SK-N-SH (cell line): ENCODE data around the gene CASP4. TPM values are rescaled to one million over a fixed set of nuclear protein-coding genes. Genes with fewer than 3 reads are reported as not detected.

Source experiments
- CTCF ChIA-PET: fragments of 300-600, 350-600 bp; formaldehyde crosslinking; extraction: SDS; loops from one replicate; lab custom pipeline; 2021; lab: Yijun Ruan, JAX
- POLR2A ChIA-PET: fragments of 350-600 bp; sonication (Branson Sonifier 250); formaldehyde crosslinking; extraction: SDS; loops from one replicate; lab custom pipeline; 2020; ENCODE audit warnings: antibody characterized with exemption, inconsistent platforms; lab: Yijun Ruan, JAX
- DNase-seq: peaks from one replicate; pipeline ENCODE4 v3.0.0; 2012
- H2AFZ ChIP-seq: fragments of 200-600 bp; sonication (generic); 2 replicates; pipeline ENCODE4 v1.8.1; 2016; ENCODE audit warnings: antibody characterized with exemption, mild to moderate bottlenecking, low read depth
- H3F3A ChIP-seq: fragments of 200-600 bp; sonication (generic); replicated peaks from 2 replicates; pipeline ENCODE3; 2016; ENCODE audit warnings: antibody characterized with exemption, mild to moderate bottlenecking; ENCODE audit not compliant: insufficient read depth
- H3K27ac ChIP-seq, 2 experiments: fragments of 200-500 bp in 1 of 2; fragments of 200-600 bp in 1 of 2; sonication (Bioruptor generic) in 1 of 2; sonication (generic), shearing (Covaris generic) in 1 of 2; 2 replicates each; pipeline versions ENCODE4 v1.5.1 to v1.6.1; 2014 to 2016; ENCODE audit warnings: low read depth in 2 of 2, inconsistent platforms in 1 of 2, low read length in 1 of 2, mild to moderate bottlenecking in 1 of 2, mixed read lengths in 1 of 2
- H3K27me3 ChIP-seq: fragments of 200-600 bp; sonication (generic), shearing (Covaris generic); 2 replicates; pipeline ENCODE4 v1.6.1; 2016; ENCODE audit warnings: mixed run types; ENCODE audit not compliant: insufficient read depth
- H3K36me3 ChIP-seq, 2 experiments: fragments of 200-500 bp in 1 of 2; fragments of 200-600 bp in 1 of 2; sonication (Bioruptor generic) in 1 of 2; sonication (generic) in 1 of 2; replicated peaks in 1 of 2; 2 replicates each; pipeline versions ENCODE3 to v1.5.1; 2014 to 2016; ENCODE audit warnings: low read length in 1 of 2, mild to moderate bottlenecking in 1 of 2; ENCODE audit not compliant: insufficient read depth in 2 of 2, control insufficient read depth in 1 of 2
- H3K4me1 ChIP-seq, 2 experiments: fragments of 200-500 bp in 1 of 2; fragments of 200-600 bp in 1 of 2; sonication (Bioruptor generic) in 1 of 2; sonication (generic), shearing (Covaris generic) in 1 of 2; 2 replicates each; pipeline versions ENCODE4 v1.5.1 to v1.6.1; 2014 to 2016; ENCODE audit warnings: low read depth in 1 of 2, low read length in 1 of 2, mixed run types in 1 of 2; ENCODE audit not compliant: insufficient read depth in 2 of 2, control insufficient read depth in 1 of 2
- H3K4me2 ChIP-seq: fragments of 200-600 bp; sonication (generic), shearing (Covaris generic); 2 replicates; pipeline ENCODE4 v1.6.1; 2017; ENCODE audit warnings: mixed run types
- H3K4me3 ChIP-seq, 2 experiments: fragments of 200-500 bp in 1 of 2; fragments of 200-600 bp in 1 of 2; sonication (Bioruptor generic) in 1 of 2; sonication (generic), shearing (Covaris generic) in 1 of 2; 2 replicates each; pipeline versions ENCODE4 v1.5.1 to v1.8.1; 2014 to 2016; ENCODE audit warnings: low read depth in 2 of 2, inconsistent platforms in 1 of 2, low read length in 1 of 2, mild to moderate bottlenecking in 1 of 2, mixed read lengths in 1 of 2, moderate library complexity in 1 of 2
- H3K79me2 ChIP-seq: fragments of 200-600 bp; sonication (generic); 2 replicates; pipeline ENCODE4 v1.8.1; 2017; ENCODE audit warnings: mild to moderate bottlenecking; ENCODE audit not compliant: insufficient read depth
- H3K9ac ChIP-seq: fragments of 200-600 bp; sonication (generic); 2 replicates; pipeline ENCODE4 v1.6.1; 2017; ENCODE audit warnings: mixed run types
- H3K9me2 ChIP-seq: fragments of 200-600 bp; sonication (generic); 2 replicates; pipeline ENCODE4 v1.6.1; 2017; ENCODE audit warnings: mixed run types
- H3K9me3 ChIP-seq: fragments of 200-600 bp; sonication (generic); 2 replicates; pipeline ENCODE4 v1.6.1; 2017; ENCODE audit warnings: mixed run types, mild to moderate bottlenecking, moderate library complexity
- H4K20me1 ChIP-seq: fragments of 200-600 bp; sonication (generic); 2 replicates; pipeline ENCODE4 v1.6.1; 2017; ENCODE audit warnings: mild to moderate bottlenecking, mixed run types; ENCODE audit not compliant: insufficient read depth
- CHD2 ChIP-seq: fragments of 150-350 bp; IDR thresholded peaks from 2 replicates; pipeline ENCODE4 v1.6.1; 2018; ENCODE audit warnings: low read length; ENCODE audit not compliant: partially characterized antibody
- EP300 ChIP-seq, 2 experiments: IDR thresholded peaks; 2 replicates each; pipeline versions ENCODE4 v1.4.0 to v1.6.1; 2012; ENCODE audit warnings: borderline replicate concordance in 1 of 2, low read depth in 1 of 2, low read length in 1 of 2
- GATA2 ChIP-seq: sonication (generic); formaldehyde crosslinking; IDR thresholded peaks from 2 replicates; pipeline ENCODE4 v1.5.0; 2020; ENCODE audit warnings: mild to moderate bottlenecking, missing genetic modification reagents
- JUND ChIP-seq: IDR thresholded peaks from 2 replicates; pipeline ENCODE4 v1.4.0; 2012
- MXI1 ChIP-seq: IDR thresholded peaks from 2 replicates; pipeline ENCODE4 v1.6.1; 2012; ENCODE audit warnings: mild to moderate bottlenecking, low read depth, low read length, improper control_type of control experiment
- NFIC ChIP-seq: IDR thresholded peaks from 2 replicates; pipeline ENCODE4 v1.4.0; 2012; ENCODE audit warnings: borderline replicate concordance
- POLR2AphosphoS5 ChIP-seq: IDR thresholded peaks from 2 replicates; pipeline ENCODE4 v1.6.1; 2012; ENCODE audit warnings: low read depth, low read length
- RAD21 ChIP-seq: IDR thresholded peaks from 2 replicates; pipeline ENCODE4 v1.6.1; 2012; ENCODE audit warnings: mild to moderate bottlenecking, low read length
- RCOR1 ChIP-seq: fragments of 150-350 bp; IDR thresholded peaks from 2 replicates; pipeline ENCODE4 v1.6.1; 2017; ENCODE audit warnings: antibody characterized with exemption, low read length
- RFX5 ChIP-seq: IDR thresholded peaks from 2 replicates; pipeline ENCODE4 v1.6.1; 2012; ENCODE audit warnings: mild to moderate bottlenecking, improper control_type of control experiment, low read length
- RXRA ChIP-seq: IDR thresholded peaks from 2 replicates; pipeline ENCODE4 v1.4.0; 2012; ENCODE audit warnings: low read depth, mild to moderate bottlenecking, borderline replicate concordance
- SMC3 ChIP-seq: IDR thresholded peaks from 2 replicates; pipeline ENCODE4 v1.6.1; 2012; ENCODE audit warnings: low read depth, low read length, improper control_type of control experiment
- TAF1 ChIP-seq: IDR thresholded peaks from 2 replicates; pipeline ENCODE4 v1.6.1; 2012; ENCODE audit warnings: low read depth, mild to moderate bottlenecking, low read length, moderate library complexity, borderline replicate concordance
- TCF12 ChIP-seq: IDR thresholded peaks from 2 replicates; pipeline ENCODE4 v1.4.0; 2012
- WGBS: methylation state at CpG from one replicate; pipeline ENCODE4 v1.1.6; 2017; ENCODE audit warnings: low lambda C conversion rate; 5-methylcytosine and 5-hydroxymethylcytosine counted together
- polyA plus RNA-seq, 3 experiments: library from polyadenylated mRNA; depleted of rRNA; stranded (reverse); fragments of >200 nt; gene quantifications; 2 replicates each; pipeline ENCODE4 v1.2.3, GENCODE V29; 2012
- TF ChIP-seq, protein P1 (sequence below): fragments of 150-350 bp; IDR thresholded peaks from 2 replicates; pipeline ENCODE4 v1.6.1; 2016; ENCODE audit warnings: mild to moderate bottlenecking, low read depth, low read length
- TF ChIP-seq, protein P2 (sequence below): fragments of 200-600 bp; sonication (generic); IDR thresholded peaks from 2 replicates; pipeline ENCODE4 v1.6.1; 2017; ENCODE audit warnings: antibody characterized with exemption, mild to moderate bottlenecking, moderate library complexity
- TF ChIP-seq, protein P3 (sequence below): fragments of 150-350 bp; IDR thresholded peaks from 2 replicates; pipeline ENCODE4 v1.6.1; 2017; ENCODE audit warnings: antibody characterized with exemption, low read length, low read depth, borderline replicate concordance
- TF ChIP-seq, protein P4 (sequence below): IDR thresholded peaks from 2 replicates; pipeline ENCODE4 v1.6.1; 2012; ENCODE audit warnings: mild to moderate bottlenecking, low read depth, low read length, moderate library complexity
- TF ChIP-seq, protein P5 (sequence below): IDR thresholded peaks from 2 replicates; pipeline ENCODE4; 2012

Gene CASP4
- polyA plus RNA-seq, 1 of the 3 experiments (the other 2 are of a cell fraction), result 9.1 TPM

DNA sequence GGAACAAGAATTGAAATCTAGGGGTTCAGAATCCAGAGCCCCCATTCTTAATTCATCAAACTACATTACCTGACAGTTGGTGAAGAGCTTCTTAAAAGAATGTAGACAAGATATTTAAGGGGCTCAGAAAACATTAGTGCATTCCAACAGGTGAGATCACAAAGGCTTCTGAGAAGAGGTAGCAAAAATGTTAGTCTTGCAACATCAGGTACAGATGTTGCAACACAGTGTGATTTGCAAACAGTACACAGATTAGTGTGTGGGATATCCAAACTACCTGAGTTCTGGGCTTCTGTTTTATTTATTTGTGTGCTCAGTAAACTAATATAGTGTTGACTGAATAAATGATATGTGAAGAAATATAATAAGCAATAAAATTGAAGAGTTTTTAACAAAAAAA lies 11.8 kb downstream of the CASP4 start (continued):
- TF ChIP-seq JUND (no peak), NFIC (no peak), TCF12 (no peak), CHD2 (no peak), POLR2AphosphoS5 (no peak), RXRA (no peak), TAF1 (no peak), RCOR1 (no peak), GATA2 (CRISPR knock-in tag) (no peak)
- TF ChIP-seq, protein P1, sequence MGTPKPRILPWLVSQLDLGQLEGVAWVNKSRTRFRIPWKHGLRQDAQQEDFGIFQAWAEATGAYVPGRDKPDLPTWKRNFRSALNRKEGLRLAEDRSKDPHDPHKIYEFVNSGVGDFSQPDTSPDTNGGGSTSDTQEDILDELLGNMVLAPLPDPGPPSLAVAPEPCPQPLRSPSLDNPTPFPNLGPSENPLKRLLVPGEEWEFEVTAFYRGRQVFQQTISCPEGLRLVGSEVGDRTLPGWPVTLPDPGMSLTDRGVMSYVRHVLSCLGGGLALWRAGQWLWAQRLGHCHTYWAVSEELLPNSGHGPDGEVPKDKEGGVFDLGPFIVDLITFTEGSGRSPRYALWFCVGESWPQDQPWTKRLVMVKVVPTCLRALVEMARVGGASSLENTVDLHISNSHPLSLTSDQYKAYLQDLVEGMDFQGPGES, result no peak
- TF ChIP-seq, all 33 proteins: peak for 0

DNA sequence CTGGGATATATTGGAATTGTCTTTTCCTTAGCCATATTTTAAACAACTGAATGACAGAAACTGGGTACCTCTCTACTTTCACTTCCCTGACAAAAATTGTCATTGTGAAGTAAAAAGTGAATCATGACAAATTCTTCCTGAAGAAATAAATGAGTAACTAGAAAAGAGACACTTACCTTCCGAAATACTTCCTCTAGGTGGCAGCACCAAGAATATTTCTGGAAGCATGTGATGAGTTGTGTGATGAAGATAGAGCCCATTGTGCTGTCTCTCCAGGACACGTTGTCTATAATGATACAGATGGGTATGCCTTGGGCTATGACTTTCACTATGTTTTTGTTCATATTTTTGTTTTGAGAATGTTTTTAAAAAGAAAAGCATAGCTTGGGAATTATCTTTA lies 21.5 kb downstream of the CASP4 start:
- 12% methylated on average over 2 of the region's 2 CpGs for WGBS
- H3K4me1 ChIP-seq, result no peaks in the 10 kb centered on the region
- no peaks in the 10 kb centered on the region for H3K27me3 ChIP-seq
- ChIA-PET CTCF (interaction anchor here (0.6 to 1.5 kb wide), 8 partner anchors 11 to 917 kb away, joined by 3 to 5 read pairs (median 3); partner anchors contain the start of gene CASP4), POLR2A (no interaction called here)
- no peak overlapping the region for H3K4me2 ChIP-seq
- no peaks in the 10 kb centered on the region for H3F3A ChIP-seq
- H3K36me3 ChIP-seq, result peaks cover 0 to 5% of the 10 kb centered on the region in 2 experiments
- no peaks in the 10 kb centered on the region for H3K79me2 ChIP-seq
- no peak overlapping the region for H3K4me3 ChIP-seq
- H3K9me3 ChIP-seq, result no peaks in the 10 kb centered on the region
- DNase-seq, result no peak
- no peak overlapping the region for H2AFZ ChIP-seq
- H3K9me2 ChIP-seq, result no peaks in the 10 kb centered on the region
- TF ChIP-seq RAD21 (peak; percentile 53), EP300 (IDR thresholded peaks at IDR 0.05; ENCODE audit: borderline replicate concordance in 1 of 2, low read depth in 1 of 2, low read length in 1 of 2) (no peak), SMC3 (peak; percentile 31; the same call in 1 of the 2 replicates)
- TF ChIP-seq, protein P2, sequence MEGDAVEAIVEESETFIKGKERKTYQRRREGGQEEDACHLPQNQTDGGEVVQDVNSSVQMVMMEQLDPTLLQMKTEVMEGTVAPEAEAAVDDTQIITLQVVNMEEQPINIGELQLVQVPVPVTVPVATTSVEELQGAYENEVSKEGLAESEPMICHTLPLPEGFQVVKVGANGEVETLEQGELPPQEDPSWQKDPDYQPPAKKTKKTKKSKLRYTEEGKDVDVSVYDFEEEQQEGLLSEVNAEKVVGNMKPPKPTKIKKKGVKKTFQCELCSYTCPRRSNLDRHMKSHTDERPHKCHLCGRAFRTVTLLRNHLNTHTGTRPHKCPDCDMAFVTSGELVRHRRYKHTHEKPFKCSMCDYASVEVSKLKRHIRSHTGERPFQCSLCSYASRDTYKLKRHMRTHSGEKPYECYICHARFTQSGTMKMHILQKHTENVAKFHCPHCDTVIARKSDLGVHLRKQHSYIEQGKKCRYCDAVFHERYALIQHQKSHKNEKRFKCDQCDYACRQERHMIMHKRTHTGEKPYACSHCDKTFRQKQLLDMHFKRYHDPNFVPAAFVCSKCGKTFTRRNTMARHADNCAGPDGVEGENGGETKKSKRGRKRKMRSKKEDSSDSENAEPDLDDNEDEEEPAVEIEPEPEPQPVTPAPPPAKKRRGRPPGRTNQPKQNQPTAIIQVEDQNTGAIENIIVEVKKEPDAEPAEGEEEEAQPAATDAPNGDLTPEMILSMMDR, result peak; percentile 64
- H3K9ac ChIP-seq, result no peak overlapping the region
- H3K27ac ChIP-seq, result no peak overlapping the region
- H4K20me1 ChIP-seq, result no peaks in the 10 kb centered on the region

DNA sequence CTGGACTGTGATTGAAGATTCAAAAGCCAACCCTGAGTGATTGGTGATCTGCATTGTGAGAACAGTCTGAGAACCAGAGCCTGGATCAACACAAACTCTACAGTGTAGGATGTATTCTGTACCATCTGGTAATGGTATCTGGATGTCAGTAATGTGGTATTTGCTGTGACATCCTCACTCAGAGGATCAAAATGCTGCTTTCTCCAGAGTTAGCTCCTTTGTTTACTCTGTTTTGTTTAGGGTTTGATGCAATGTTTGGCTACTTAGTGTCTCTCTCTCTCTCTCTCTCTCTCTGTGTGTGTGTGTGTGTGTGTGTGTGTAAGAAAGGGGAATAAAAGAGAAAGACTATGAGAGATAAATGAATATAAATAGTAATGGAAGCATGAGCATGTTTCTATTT lies 24.3 kb downstream of the CASP4 start:
- Histone ChIP-seq H3K27ac (no peak overlapping the region), H4K20me1 (no peaks in the 10 kb centered on the region), H3K9ac (no peak overlapping the region), H3K4me3 (no peak overlapping the region), H3K27me3 (no peaks in the 10 kb centered on the region), H2AFZ (no peak overlapping the region), H3K36me3 (peaks cover 0 to 3% of the 10 kb centered on the region in 2 experiments), H3K4me1 (no peaks in the 10 kb centered on the region), H3K4me2 (no peak overlapping the region), H3K9me2 (no peaks in the 10 kb centered on the region), H3K9me3 (no peaks in the 10 kb centered on the region), H3K79me2 (no peaks in the 10 kb centered on the region), H3F3A (no peaks in the 10 kb centered on the region)
- POLR2A ChIA-PET, result no interaction called here
- no peak for DNase-seq
- CTCF ChIA-PET, result no interaction called here
- TF ChIP-seq MXI1, result no peak
- no peak for TF ChIP-seq CHD2
- TF ChIP-seq RXRA, result no peak
- TF ChIP-seq RAD21, result no peak
- TF ChIP-seq RCOR1, result no peak
- TF ChIP-seq, protein P3, sequence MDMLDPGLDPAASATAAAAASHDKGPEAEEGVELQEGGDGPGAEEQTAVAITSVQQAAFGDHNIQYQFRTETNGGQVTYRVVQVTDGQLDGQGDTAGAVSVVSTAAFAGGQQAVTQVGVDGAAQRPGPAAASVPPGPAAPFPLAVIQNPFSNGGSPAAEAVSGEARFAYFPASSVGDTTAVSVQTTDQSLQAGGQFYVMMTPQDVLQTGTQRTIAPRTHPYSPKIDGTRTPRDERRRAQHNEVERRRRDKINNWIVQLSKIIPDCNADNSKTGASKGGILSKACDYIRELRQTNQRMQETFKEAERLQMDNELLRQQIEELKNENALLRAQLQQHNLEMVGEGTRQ, result no peak
- TF ChIP-seq RFX5, result no peak
- TF ChIP-seq, protein P4, sequence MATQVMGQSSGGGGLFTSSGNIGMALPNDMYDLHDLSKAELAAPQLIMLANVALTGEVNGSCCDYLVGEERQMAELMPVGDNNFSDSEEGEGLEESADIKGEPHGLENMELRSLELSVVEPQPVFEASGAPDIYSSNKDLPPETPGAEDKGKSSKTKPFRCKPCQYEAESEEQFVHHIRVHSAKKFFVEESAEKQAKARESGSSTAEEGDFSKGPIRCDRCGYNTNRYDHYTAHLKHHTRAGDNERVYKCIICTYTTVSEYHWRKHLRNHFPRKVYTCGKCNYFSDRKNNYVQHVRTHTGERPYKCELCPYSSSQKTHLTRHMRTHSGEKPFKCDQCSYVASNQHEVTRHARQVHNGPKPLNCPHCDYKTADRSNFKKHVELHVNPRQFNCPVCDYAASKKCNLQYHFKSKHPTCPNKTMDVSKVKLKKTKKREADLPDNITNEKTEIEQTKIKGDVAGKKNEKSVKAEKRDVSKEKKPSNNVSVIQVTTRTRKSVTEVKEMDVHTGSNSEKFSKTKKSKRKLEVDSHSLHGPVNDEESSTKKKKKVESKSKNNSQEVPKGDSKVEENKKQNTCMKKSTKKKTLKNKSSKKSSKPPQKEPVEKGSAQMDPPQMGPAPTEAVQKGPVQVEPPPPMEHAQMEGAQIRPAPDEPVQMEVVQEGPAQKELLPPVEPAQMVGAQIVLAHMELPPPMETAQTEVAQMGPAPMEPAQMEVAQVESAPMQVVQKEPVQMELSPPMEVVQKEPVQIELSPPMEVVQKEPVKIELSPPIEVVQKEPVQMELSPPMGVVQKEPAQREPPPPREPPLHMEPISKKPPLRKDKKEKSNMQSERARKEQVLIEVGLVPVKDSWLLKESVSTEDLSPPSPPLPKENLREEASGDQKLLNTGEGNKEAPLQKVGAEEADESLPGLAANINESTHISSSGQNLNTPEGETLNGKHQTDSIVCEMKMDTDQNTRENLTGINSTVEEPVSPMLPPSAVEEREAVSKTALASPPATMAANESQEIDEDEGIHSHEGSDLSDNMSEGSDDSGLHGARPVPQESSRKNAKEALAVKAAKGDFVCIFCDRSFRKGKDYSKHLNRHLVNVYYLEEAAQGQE, result no peak
- TF ChIP-seq, protein P5, sequence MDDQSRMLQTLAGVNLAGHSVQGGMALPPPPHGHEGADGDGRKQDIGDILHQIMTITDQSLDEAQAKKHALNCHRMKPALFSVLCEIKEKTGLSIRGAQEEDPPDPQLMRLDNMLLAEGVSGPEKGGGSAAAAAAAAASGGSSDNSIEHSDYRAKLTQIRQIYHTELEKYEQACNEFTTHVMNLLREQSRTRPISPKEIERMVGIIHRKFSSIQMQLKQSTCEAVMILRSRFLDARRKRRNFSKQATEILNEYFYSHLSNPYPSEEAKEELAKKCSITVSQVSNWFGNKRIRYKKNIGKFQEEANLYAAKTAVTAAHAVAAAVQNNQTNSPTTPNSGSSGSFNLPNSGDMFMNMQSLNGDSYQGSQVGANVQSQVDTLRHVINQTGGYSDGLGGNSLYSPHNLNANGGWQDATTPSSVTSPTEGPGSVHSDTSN, result no peak
